GM11168 (cell line): ENCODE measurements around the gene GPC6.
"Not testable (repeated sequence)": the region's sequence is repeated elsewhere in the genome, so short reads cannot be mapped to it uniquely, and the experiment has no call there.

Experiments used
- in situ Hi-C: fragments of 300-500 bp; cut with MboI; formaldehyde crosslinking; loops from one replicate; pipeline ENCODE4 v1.12.0; 2022; ENCODE audit warnings: low sequenced_read_pairs; ENCODE audit not compliant: unreplicated experiment

Gene GPC6

DNA sequence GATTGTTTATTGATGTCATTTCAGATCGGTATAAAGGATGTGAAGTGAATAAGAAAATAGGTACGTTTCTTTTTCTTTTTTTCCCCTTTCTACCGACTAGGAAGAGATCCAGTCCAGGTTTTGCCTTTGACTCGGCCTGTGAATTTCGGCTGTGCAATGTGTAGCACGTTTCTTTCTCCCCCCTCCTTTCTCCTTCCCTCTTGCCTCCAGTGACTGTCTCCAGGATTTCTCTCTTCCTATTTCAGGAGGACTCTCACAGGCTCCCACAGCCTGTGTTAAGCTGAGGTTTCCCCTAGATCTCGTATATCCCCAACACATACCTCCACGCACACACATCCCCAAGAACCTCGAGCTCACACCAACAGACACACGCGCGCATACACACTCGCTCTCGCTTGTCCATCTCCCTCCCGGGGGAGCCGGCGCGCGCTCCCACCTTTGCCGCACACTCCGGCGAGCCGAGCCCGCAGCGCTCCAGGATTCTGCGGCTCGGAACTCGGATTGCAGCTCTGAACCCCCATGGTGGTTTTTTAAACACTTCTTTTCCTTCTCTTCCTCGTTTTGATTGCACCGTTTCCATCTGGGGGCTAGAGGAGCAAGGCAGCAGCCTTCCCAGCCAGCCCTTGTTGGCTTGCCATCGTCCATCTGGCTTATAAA is at the start of gene GPC6:
TSS of gene GPC6 (plus strand) at position 185 of the 657 bp plus-strand sequence.
- in situ Hi-C loops = no loop called here

DNA sequence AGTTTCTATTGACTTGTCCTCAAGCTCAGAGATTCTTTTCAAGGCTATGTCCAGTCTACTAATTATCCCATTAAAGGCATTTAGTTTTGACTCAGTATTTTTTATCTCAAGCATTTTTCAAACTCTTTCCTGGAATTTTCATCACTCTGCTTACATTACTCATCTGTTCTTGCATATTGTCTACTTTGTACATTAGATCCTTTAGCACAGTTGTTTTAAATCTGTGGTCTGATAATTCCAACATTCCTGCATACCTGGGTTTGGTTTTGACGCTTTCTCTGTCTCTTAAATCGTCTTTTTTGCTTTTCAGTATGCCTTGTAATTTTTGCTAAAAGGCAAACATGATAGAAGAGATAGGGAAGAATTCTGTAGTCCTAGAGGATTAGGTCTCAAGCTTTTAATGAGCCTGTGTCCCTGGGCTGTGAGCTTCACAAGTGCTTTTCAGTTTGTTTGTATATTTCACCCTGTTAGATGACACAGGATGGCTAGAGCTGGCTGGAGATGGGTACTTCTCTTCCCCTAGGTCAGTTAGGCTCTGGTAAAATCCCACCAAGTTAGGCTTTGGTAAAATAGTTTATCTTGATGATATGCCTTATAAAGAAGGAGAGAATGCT is 46.1 kb upstream of the GPC6 start:
- in situ Hi-C loops = no loop called here

DNA sequence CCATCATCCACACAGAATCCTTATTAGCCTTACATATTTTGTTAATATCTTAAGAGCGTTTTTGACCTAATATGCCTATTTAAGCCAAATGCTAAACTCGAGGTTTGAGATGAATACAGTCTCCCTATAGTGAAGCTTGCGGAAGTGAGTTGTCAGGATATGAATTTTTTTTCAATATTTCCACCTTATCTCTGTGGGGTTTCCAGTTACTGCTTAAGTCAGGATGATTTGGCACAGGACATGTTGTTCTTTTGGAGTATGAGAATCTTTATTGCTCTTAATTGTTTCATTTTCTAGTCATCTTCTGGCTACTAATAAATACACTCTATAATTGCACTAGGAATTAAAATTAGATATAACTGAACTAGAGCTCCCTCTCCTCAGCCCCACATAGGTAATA is 44.2 kb upstream of the GPC6 start:
- in situ Hi-C loops = no loop called here

DNA sequence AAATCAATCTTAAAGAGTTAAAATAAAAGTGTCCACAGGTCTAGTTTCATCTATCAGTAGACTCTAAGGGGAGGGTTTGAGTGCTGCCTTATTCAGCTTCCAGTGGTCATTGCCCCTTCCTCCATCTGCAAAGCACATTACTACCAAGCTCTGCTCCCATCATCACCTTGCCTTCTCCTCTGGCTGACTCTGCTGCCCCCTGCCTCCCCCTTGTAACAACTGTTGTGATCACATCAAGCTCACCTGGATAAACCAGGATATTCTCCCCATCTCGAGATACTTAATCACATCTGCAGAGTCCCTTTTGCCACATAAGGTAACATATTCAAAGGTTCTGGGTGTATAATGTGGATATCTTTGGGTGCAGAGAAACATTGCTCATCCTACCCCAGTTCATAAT is 43.3 kb upstream of the GPC6 start:
- in situ Hi-C loops = no loop called here

DNA sequence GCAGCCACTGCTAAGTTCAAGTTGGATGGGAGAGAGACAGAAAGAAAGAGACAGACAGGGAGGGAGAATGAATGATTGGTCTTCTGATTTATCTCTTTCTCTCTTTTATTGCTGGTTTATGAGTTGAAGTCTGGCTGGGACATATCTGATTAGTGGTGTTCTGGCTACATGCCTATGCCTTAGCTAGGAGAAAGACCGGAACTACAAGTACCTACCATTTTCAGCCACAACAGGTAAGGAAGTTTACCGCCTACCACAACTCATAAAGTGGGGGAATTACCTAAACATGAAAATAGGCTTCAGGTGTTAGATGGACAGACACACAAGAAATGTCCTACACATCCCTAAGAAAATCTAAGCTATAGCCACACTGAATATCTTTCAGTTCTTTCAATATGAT is 36.6 kb upstream of the GPC6 start:
- in situ Hi-C loops = no loop called here

DNA sequence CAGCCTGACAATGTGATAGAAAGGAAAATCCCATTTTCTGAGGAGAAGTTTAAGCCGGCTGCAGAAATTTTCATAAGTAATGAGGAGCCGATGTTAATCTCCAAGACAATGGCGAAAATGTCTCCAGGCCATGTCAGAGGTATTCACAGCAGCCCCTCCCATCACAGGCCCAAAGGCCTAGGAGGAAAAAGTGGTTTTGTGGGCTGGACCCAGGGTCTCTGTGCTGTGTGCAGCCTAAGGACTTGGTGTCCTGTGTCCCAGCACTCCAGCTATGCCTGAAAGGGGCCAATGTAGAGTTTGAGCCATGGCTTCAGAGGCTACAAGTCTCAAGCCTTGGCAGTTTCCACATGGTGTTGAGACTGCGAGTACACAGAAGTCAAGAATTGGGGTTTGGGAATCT is 32.9 kb upstream of the GPC6 start:
- in situ Hi-C loops = no loop called here

DNA sequence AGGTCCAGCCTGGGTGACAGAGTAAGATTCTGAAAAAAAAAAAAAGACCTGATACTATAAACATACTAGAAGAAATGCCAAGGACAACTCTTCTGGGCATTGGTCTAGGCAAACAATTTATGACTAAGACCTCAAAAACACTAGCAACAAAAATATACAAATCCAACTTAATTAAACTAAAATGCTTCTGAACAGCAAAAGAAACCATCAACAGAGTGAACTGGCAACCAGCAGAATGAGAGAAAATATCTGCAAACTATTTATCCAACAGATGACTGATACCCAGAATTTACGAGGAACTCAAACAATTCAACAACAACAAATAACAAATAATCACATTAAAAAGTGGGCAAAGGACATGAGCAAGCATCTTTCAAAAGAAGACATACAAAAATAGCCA is 26.8 kb upstream of the GPC6 start:
- in situ Hi-C loops = no loop called here

DNA sequence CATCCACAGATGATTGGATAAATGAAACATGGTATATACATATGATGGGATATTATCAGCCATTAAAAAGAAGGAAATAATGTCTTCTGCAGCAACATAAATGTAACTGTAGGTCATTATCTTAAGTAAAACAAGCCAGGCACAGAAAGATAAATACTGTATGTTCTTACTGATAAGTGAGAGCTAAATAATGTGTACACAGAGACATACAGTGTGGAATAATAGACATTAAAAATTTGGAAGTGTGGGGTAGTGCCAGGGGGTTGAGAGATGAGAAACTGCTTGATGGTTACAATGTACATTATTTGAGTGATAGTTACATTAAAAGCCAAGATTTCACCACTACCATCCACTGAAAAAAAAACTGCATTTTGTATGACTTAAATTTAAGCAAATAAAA is 26.0 kb upstream of the GPC6 start:
- in situ Hi-C loops = no loop called here

DNA sequence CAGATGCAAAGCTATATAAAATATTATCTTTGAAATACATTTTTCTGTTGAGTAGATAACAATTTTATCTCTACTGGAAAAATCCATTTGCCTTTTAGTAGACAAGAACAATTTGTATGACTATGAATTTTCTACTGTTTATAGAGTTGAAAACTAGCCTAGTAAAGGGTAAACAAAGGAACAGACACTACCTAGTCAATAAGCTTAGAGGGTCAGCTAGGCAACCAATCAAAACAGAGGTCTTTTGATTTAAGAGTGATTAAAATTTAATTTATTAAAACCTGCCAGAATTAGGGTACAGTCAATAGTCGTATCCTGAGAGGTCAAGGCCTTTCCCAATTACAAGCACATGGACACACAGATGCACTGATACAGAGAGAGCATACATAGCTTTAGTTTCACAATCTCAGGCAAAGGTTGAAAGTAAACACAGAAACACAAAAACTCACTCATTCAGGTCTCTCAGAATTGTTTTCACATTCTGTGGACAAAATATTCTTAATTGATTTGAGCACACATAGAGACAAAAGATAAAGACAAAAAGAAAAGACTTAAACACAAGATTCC is 24.5 kb upstream of the GPC6 start:
- in situ Hi-C loops = no loop called here

DNA sequence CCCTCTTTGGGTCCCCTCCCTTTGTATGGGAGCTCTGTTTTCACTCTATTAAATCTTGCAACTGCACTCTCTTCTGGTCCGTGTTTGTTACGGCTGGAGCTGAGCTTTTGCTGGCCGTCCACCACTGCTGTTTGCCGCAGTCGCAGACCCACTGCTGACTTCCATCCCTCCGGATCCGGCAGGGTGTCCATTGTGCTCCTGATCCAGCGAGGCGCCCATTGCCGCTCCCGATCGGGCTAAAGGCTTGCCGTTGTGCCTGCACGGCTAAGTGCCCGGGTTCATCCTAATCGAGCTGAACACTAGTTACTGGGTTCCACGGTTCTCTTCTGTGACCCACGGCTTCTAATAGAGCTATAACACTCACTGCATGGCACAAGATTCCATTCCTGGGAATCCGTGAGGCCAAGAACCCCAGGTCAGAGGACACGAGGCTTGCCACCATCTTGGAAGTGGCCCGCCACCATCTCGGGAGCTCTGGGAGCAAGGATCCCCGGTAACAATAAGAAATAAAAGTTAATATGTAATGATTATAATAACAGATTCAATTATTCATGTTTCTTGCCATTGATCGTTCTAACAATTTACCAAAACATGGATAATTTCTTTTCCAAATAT is 19.7 kb upstream of the GPC6 start:
- in situ Hi-C loops = not testable (repeated sequence)

DNA sequence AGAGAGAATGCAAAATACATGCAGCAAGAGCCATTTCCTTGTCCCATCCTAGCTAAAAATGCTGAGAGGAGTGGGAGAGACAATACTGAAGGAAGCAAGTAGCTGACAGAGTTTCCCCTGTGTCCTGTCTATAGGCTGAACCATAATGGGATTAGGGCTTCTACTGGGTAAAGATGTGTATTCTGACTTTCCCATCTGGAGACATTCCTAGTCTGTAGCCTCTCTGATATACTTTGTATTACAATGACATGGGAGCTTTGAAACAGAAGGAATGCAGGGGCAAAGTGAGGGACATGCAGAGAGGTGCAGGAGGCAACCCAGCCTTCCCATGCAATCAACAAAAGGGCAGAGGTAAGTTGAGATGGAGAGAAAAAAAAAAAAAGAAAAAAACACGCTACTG is 10.5 kb upstream of the GPC6 start:
- in situ Hi-C loops = no loop called here

DNA sequence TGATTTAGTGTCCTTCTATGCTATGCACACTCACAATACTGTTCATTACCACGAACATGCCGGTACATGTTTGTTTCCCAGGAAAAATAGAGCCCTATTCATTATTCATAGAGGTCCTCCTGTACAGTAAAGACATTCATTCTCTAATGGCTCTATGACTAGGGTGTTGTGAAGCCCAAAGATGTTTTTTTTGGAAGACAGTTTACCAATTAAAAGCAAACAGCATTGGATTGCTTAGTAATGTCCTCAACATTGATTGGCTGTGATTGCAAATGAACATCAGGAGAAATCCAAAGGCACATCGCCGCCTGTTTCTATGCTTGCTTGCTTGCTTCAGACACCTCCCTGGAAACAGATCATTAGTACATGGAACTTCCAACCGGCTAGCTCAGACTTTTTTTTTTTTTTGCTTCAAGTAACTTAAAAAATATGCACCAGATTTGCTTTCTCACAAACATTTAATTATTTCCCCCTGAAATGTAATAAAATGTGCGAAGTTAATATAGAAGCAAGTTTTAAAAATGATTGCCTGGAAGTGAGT is 8.8 kb upstream of the GPC6 start:
- in situ Hi-C loops = no loop called here

DNA sequence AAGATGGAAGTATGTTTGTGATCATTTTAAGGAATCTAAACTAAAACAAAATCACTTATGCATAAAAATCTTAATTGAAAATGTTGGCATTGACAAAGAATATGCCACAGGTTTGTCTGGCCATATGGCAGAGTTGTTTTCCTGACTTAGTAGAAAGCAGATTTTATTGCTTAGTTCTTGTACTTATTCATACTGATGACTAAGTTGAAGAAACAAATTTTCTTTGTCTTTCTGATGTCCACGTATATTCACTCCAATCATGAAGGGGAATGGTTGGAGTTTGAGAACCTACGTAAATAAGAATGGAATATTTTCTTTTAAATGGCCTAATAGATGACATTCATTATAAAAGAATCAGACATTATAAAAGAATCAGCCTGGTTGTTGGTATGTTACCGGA is 8.0 kb upstream of the GPC6 start:
- in situ Hi-C loops = no loop called here

DNA sequence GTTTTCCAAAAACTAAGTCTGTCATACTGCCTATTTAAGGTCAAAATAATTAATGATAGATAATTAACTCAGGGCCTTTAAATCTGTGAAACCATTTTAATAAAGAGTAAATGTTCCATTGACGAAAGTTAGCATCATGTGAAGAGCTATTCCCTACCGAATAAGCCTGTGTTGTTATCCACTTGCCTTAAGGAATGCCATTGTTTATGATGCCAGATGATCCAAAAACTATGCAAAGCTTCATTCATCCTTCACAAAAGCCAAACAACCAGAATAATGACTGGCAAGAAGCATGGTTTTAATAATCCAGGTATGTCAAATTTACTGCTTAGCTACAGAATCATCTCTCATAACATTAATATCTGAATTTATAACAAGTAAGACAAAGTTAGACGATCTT is 6.5 kb upstream of the GPC6 start:
- in situ Hi-C loops = no loop called here

DNA sequence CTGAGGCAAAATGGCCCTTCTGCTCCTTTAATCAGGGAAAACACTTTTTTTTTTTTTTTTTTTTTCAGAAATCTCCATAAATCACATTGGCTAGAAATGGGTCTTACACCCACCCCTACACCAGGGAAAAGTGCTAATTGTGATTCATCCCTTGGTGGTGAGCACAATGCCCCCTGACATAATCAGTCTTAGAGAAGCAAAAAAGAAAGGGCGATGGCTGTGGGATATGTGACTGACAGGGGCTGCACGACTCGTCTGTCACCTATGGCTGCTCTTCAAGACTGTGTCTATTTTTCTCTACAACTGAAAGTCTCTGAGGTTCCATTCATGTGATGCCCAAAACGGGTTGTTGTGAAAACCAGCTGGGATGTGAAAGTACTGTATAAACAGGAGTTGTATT is 3.6 kb upstream of the GPC6 start:
- in situ Hi-C loops = no loop called here

DNA sequence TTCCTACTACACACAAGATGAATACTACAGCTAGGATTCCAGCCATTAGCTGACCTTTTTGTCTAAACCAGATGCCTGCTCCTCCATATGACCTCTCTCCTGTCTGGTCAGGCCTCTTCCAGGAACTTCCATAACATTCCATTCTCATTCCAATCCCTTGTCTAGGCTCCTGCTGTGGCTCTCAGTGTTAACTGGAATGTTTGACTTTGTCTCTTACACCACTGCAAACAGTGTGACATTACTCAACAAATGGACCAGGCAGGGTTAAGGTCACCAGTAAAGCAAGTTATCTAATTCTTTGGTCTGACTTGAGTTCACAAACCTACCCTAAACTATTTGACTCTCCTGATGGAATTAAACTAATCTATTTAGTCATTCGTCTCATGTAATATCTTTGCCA is 2.1 kb upstream of the GPC6 start:
- in situ Hi-C loops = no loop called here

DNA sequence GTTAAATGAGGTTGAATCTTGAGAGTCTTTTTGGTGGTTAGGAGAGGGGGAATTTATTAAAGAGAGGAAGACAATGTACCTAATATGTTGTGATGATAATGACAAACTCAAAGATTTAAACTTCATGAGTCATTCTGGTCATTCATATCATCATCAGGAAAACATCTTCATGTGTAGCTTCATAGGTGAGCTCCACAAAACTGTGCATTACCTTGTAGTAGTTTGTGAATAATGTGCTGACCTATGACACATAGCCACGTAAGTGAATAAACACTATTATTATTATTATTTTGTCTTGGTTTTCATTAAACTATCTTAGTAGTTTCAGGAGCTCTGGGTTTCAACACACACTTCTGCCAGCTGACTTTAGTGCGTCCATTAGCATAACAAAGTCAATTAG is 997 bp upstream of the GPC6 start:
- in situ Hi-C loops = no loop called here

DNA sequence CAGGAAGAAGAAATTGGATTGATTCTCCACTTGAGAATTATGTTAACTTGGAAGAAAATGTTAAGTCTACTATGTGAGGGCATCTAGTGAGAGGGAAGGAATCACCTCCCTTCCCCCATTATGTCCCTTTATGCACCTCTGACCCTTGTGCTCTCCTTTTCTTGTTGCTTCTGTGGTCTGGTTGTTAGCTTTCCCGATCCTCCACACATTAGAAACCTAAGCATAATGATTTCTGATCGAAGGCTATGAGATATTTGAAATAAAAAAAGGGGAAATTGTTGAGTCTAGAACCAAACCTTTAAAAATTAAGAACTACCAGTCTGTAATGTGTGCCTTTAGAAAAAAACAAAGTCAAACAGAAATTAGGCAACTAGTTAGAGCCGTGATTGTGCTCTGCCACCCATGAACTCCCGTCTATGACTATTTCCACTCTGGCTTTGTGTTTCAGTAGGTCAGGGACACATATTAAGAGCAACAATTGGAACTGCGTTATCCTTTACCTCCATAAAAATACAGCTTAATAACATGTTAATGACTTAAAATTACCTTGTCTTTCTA is 463 bp upstream of the GPC6 start:
- in situ Hi-C loops = no loop called here

DNA sequence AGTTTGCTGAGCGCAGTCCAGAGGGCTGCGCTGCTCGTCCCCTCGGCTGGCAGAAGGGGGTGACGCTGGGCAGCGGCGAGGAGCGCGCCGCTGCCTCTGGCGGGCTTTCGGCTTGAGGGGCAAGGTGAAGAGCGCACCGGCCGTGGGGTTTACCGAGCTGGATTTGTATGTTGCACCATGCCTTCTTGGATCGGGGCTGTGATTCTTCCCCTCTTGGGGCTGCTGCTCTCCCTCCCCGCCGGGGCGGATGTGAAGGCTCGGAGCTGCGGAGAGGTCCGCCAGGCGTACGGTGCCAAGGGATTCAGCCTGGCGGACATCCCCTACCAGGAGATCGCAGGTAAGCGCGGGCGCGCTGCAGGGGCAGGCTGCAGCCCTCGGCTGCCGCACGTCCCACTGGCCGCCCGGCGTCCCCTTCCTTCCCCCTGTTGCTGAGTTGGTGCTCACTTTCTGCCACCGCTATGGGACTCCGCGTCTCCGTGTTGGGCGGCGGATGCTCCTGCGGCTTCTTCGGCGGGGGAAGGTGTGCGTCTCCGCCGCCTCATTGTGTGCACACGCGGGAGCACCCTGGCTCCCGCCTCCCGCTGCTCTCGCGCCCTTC is 772 bp downstream of the GPC6 start:
- in situ Hi-C loops = no loop called here

DNA sequence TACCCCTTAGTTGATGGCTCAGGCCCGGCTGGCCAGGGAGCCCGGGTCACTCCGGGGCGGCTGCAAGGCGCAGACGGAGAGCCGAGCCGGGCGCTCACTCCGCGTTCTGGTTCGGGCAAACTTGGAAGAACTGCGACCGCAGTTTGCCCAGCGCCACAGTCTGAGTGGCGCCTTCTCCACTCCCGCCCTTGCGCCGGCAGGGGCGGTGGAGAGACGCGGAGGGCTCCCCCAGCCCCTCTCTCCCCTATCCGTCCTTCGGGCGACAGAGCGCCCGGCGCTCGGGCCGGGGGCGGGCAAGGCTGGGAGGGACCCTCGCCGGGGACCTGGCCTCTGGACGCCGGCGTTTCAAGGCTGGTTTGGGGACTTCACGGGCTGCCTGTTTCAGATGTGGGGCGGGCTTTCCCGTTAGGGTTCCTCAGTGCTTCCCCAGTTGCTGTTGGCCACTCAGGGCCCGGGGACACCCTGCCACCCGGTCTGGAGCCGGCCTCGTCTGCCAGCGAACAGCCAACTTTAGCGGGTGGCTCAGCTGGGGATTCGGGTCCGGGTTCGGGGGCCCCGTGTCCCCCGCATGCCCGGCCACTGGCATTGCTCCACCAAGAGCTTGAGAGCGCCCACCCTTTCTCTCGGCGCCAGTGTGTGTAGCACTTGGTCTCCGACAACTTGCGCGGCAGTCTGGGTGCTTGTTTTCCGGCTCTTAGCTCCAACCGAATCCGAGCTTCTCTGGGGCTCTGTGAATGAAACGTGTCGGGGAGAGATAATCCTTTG is 1.5 kb downstream of the GPC6 start:
- in situ Hi-C loops = no loop called here
